Stimulated activated CD4-positive, alpha-beta T cell treated with anti-CD3 and anti-CD28 coated beads, TNF-alpha, amount 100 ng/mL, for 48 hours (primary cell): ENCODE measurements around the gene SNAI3.
A peak's percentile ranks its signal among the peaks of the same experiment; 100 is the strongest.
"Not testable (repeated sequence)": the region's sequence is repeated elsewhere in the genome, so short reads cannot be mapped to it uniquely, and the experiment has no call there.

Experiments
- DNase-seq, 3 donors: peaks; one replicate each; pipeline ENCODE4 v3.0.0-alpha.2; 2020; ENCODE audit warnings: low read depth in 3 of 3

The SNAI3 gene

DNA sequence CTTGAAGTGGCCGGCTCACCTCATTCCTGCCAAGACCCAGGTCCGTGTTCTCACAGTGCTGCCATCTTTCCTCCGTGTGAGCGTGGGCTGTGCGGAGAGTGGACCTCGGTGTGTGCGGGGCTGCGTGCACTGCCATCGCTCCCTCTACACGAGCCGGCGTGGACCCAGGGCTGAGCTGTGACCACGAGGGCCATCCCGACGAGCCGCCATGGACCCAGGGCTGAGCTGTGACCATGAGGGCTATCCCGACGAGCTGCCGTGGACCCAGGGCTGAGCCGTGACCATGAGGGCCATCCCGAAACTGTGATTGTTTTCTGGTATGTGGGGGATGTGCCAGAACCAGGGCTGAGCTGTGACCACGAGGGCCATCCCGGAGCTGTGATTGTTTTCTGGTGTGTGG is 14.5 kb downstream of the SNAI3 start:
- DNase-seq = no peak

GRCh38 chr16:88669980-88670379 is 16.3 kb downstream of the SNAI3 start:
- DNase-seq = no peak

DNA sequence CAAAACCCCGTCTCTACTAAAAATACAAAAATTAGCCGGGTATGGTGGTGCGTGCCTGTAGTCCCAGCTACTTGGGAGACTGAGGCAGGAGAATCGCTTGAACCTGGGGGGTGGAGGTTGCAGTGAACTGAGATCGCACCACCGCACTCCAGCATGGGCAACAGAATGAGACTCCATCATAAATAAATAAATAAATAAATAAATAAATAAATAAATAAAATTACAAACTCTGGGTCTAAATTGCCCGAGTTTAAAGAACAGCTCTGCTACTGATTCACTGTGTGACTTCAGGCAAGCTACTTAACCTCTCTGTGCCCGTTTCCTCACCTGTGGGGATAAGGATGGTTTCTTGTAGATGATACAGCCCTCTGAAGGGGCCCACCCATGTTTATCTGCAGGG is 16.8 kb downstream of the SNAI3 start:
- not testable (repeated sequence) for DNase-seq

- DNase-seq = no peak
These were observed 18.8 kb downstream of the SNAI3 start for GRCh38 chr16:88667461-88667860.

DNA sequence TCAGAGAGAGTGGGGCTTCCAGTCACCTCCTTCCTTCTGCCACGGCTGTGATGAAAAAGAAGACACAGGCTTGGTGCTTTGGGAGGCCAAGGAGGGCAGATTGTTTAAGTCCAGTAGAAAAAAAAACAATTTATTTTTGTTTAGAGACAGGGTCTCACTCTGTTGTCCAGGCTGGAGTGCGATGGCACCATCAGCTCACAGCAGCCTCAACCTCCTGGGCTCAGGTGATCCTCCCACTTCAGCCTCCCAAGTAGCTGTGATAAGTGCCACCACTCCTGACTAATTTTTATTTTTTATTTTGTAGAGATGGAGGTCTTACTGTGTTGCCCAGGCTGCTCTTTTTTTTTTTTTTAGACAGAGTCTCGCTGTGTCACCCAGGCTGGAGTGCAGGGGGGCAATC is 20.7 kb downstream of the SNAI3 start:
- DNase-seq = no peak

GRCh38 chr16:88665148-88665547 is 21.2 kb downstream of the SNAI3 start:
- no peak for DNase-seq

GRCh38 chr16:88662843-88663606 is 23.3 kb downstream of the SNAI3 start, which contains the start of gene MVD:
TSS of gene MVD (minus strand) at chr16:88663091. CDS start at chr16:88663080, 11 bp downstream.
- DNase-seq = peak; percentile 89 to 94 (median 93)

DNA sequence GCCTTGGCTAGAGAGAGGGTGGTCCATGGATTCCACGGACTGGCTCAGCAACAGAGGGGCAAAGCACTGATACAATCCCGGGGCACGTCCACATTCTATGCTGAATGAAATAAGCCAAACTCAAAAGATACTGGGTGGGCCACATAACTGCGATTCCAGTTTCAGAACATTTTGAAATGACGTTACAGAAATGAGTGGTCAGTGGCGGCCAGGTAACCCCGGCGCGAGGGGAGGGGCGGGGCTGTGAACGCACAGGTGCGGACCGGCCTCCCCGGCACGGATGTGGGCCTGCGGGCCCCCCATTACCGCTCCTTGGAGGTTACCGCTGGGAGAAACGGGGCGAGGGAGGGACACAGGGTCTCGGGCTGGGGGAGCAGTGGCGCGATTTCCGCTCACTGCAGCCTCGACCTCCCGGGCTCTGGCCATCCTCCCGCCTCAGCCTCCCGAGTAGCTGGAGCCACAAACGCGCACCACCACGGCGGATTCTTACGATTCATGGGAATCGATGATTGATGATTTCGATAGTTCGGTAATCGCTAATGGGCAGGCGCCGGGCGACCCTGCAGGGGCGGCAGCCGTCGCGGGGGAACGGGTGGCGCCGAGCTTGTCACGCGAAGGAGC is 24.0 kb downstream of the SNAI3 start:
- DNase-seq = no peak

GRCh38 chr16:88661468-88661867 is 24.8 kb downstream of the SNAI3 start:
- no peak for DNase-seq

GRCh38 chr16:88659160-88659559 is 27.1 kb downstream of the SNAI3 start:
- DNase-seq = no peak

- no peak for DNase-seq
These were observed 27.6 kb downstream of the SNAI3 start for GRCh38 chr16:88658714-88659113.

DNA sequence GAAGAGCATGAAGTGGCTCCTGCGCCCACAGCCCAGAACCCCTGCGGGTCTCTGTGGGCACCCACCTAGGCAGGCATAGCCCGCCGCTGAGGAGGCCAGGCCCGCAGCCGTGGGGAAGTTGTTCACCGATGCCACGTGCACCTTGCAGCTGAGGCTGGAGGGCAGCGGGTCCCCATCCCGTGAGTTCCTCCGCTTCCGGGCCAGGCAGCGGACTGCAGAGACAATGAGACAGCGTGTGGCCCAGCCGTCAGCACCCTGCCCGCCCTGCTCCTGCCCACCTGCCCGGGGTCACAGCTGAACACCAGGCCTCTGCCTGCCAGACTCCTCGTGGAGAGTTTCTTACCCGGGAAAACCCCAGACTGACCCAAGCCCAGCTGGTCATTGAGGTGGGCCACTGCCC is 28.9 kb downstream of the SNAI3 start:
- no peak for DNase-seq

DNA sequence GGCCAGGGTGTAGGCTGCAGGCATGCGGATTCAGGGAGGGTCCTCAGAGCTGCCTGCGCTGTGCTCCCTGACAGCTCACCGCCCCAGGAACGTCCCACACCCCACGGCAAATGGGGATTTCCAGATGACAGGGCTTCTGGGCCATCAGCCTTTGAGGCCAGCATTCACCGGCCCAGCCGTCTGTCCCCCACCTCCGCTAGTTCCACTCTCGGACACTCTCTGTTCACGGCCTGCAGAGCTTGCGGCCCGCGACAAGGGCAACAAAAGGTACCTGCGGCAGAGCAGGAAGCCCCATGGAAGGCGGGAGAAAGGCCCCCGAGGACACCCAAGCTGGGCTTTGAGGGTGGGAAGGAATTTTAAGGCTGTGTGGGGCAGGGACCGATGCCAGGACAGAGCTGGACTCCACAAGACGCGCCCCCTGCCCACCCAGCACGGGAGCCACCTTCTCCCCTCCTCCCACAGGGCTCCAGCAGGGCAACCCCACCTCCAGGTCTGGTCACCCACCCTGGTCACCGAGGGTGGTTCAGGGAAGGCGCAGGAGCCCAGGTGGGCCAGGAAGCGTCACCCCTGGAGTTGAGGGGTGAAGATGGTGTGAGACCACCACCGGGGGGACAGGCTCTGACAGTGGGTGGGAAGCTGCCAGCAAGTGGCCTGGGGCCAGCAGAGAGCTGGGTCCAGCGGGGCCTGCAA is 29.9 kb downstream of the SNAI3 start:
- DNase-seq = no peak

- no peak for DNase-seq
These were observed 30.5 kb downstream of the SNAI3 start for GRCh38 chr16:88655733-88656281.

GRCh38 chr16:88655053-88655732 is 31.1 kb downstream of the SNAI3 start:
- DNase-seq = no peak

DNA sequence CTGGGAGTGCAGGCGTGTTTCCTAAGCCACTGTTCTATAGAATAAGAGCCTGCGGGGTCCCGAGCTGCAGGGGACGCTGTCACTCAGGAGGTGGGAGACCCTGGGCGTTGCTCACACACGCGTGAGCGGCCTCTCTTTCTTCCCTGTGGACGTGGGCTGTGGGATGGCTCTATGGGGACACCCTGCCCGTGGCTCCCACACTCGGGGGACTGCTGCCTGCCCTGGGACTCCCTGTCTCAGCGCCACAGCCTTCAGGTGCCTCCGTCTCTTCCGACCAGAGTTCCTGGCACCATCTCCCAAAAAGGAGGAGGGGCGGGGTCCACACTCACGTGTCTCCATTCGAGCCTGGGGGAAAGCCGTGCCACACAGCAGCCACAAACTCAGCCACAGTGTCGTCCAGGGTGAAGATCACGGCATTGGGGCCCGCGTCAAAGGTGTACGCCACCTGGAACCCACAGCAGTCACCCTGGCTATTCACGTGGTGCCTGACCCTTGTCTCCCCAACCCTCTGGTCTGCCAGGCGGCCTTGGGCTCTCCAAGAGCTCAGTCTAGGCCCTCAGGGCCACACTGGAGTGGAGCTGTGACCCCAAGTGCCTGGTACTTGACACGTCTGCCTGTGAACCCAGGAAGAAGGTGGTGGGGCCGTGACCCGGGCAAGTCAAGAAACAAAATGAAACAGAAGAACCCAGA is 31.8 kb downstream of the SNAI3 start:
- DNase-seq = no peak

- DNase-seq = no peak
These were observed 32.5 kb downstream of the SNAI3 start for GRCh38 chr16:88653596-88654362.

GRCh38 chr16:88653101-88653500 is 33.2 kb downstream of the SNAI3 start:
- DNase-seq = no peak

- DNase-seq = no peak
These were observed 33.6 kb downstream of the SNAI3 start for GRCh38 chr16:88652762-88653063.

DNA sequence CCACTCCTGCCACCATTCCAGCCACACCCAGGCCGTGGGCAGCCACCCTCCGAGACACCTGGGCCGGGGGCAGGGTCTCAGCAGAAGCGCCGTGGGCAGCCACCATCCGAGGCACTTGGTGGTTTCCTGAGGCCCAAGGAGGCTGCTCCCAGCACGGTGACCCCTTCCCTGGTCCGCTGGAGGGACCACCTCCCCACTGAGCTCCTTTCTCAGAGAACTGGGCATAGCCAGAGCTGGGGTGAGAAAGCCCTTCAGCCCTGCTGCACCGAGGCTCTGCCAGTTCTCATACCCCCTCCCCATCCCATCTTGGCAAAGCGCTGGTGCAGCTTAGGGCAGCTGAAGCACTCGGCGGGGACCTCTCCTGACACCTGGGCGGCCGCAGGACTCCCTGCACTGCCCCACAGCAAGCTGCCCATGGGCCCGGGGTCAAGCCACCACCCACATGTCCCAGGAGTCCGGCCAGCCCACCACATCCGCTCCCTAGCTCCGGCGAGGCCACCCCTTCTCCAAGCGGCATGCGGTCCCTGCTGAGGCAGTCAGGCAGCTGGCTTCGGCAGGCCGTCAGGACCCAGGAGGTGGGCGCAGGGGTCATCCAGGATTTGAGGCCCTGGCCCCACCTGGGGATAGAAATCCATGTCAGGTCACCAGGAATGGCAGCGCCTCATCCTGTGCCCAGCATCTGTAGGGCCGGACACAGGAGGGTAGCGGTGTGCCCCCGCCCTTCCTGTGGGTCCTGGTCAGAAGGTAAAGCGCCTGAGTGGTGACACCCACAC is 34.1 kb downstream of the SNAI3 start:
- no peak for DNase-seq
